K562 (cell line): Measurements from ENCODE around the gene LTO1. TPM values are rescaled to one million over a fixed set of nuclear protein-coding genes. Genes with fewer than 3 reads are reported as not detected.

ENCODE experiments used
- ARID1B ChIP-seq: fragments of 450-650 bp; IDR thresholded peaks from 2 replicates; pipeline ENCODE4 v1.6.1; 2016; ENCODE audit warnings: antibody characterized with exemption, mild to moderate bottlenecking, inconsistent platforms
- BACH1 ChIP-seq: fragments of 200-800 bp; sonication (Bioruptor generic); IDR thresholded peaks from 2 replicates; pipeline ENCODE4 v1.6.1; 2016; ENCODE audit warnings: missing genetic modification characterization, missing compliant biosample characterization
- BCOR ChIP-seq: fragments of 450-650 bp; IDR thresholded peaks from 2 replicates; pipeline ENCODE4 v1.6.1; 2016
- C11orf30 ChIP-seq: fragments of 450-650 bp; IDR thresholded peaks from 2 replicates; pipeline ENCODE4 v1.6.1; 2016; ENCODE audit warnings: low read depth, mild to moderate bottlenecking
- DPF2 ChIP-seq: fragments of 450-650 bp; IDR thresholded peaks from 2 replicates; pipeline ENCODE4 v1.6.1; 2016
- E2F6 ChIP-seq, 2 experiments: IDR thresholded peaks; 2 replicates each; pipeline ENCODE4 v1.6.1; 2011; ENCODE audit warnings: borderline replicate concordance in 1 of 2, control low read depth in 1 of 2, low read depth in 1 of 2, low read length in 1 of 2, mild to moderate bottlenecking in 1 of 2, mixed read lengths in 1 of 2, moderate library complexity in 1 of 2; ENCODE audit not compliant: insufficient read depth in 1 of 2, insufficient read length in 1 of 2, poor library complexity in 1 of 2, severe bottlenecking in 1 of 2; ENCODE audit errors: extremely low read depth in 1 of 2
- JUND ChIP-seq, 2 experiments: IDR thresholded peaks; 2 replicates in 1 of 2; 3 replicates in 1 of 2; pipeline ENCODE4 v1.6.1; 2011; ENCODE audit warnings: borderline replicate concordance in 2 of 2, low read depth in 2 of 2, low read length in 2 of 2, improper control_type of control experiment in 1 of 2, missing biosample characterization in 1 of 2, missing genetic modification characterization in 1 of 2, missing genetic modification reagents in 1 of 2
- L3MBTL2 ChIP-seq: fragments of 450-650 bp; IDR thresholded peaks from 2 replicates; pipeline ENCODE4 v1.6.1; 2016; ENCODE audit warnings: mild to moderate bottlenecking, moderate library complexity
- MAFF ChIP-seq: IDR thresholded peaks from 2 replicates; pipeline ENCODE4 v1.6.1; 2012; ENCODE audit warnings: low read length, improper control_type of control experiment
- MAFK ChIP-seq: IDR thresholded peaks from 2 replicates; pipeline ENCODE4 v1.6.1; 2011; ENCODE audit warnings: low read length, improper control_type of control experiment
- MAX ChIP-seq: sonication (generic); formaldehyde crosslinking; IDR thresholded peaks from 2 replicates; pipeline ENCODE4 v1.9.0; 2022; ENCODE audit warnings: mild to moderate bottlenecking, missing genetic modification reagents
- MGA ChIP-seq: fragments of 450-650 bp; IDR thresholded peaks from 2 replicates; pipeline ENCODE4 v1.6.1; 2016; ENCODE audit warnings: mild to moderate bottlenecking, moderate library complexity
- NFE2 ChIP-seq: IDR thresholded peaks from 2 replicates; pipeline ENCODE4 v1.6.1; 2014; ENCODE audit warnings: antibody characterized with exemption, low read depth
- NFIC ChIP-seq: fragments of 450-650 bp; IDR thresholded peaks from 2 replicates; pipeline ENCODE4 v1.6.1; 2017; ENCODE audit warnings: mild to moderate bottlenecking, inconsistent platforms
- SMARCA4 ChIP-seq: fragments of 450-650 bp; IDR thresholded peaks from 2 replicates; pipeline ENCODE4 v1.6.1; 2016
- polyA plus RNA-seq, 8 experiments: library from polyadenylated mRNA; depleted of rRNA in 4 of 8; stranded (reverse) in 5 of 8; unstranded in 3 of 8; fragments of >200 nt; fragmentation: Nextera tagmentation in 2 of 8; fragmentation: Illumina TruSeq in 1 of 8; extraction: Ambion mirVana in 2 of 8; extraction: Trizol in 1 of 8; gene quantifications; 2 replicates each; pipeline versions ENCODE4 v1.2.1 to v1.2.3, GENCODE V29; 2011 to 2014; ENCODE audit warnings: inconsistent platforms in 1 of 8, missing spikeins in 1 of 8
- total RNA-seq, 7 experiments: library from RNA; depleted of rRNA in 6 of 7; stranded (reverse); fragments of >200 nt in 6 of 7; fragmentation: Illumina TruSeq in 2 of 7; extraction: Trizol in 2 of 7; gene quantifications; 2 replicates each; pipeline versions ENCODE4 v1.2.1 to v1.2.3, GENCODE V29; 2011 to 2021; ENCODE audit warnings: low replicate concordance in 1 of 7

Gene LTO1
- total and polyA plus RNA-seq, 9 of the 15 experiments (the other 6 are each of a cell fraction or from before 2014, with no cell fraction given) = 2.6 to 43.4 (median 19.1) TPM

GRCh38 chr11:69687969-69688771, 13.0 kb upstream of the LTO1 start (continued):
- TF ChIP-seq MGA (peak; percentile 32; the same call in 1 of the 2 replicates), C11orf30 (peak; percentile 86), MAX (CRISPR knock-in tag) (peak; percentile 63), E2F6 (IDR thresholded peaks at IDR 0.05; ENCODE audit: borderline replicate concordance in 1 of 2, extremely low read depth in 1 of 2, insufficient read depth in 1 of 2, insufficient read length in 1 of 2, low read depth in 1 of 2, low read length in 1 of 2, poor library complexity in 1 of 2, severe bottlenecking in 1 of 2) (peak in 1 of 2 experiments; percentile 36), MAFF (peak; percentile 89), L3MBTL2 (peak; percentile 65), DPF2 (peak; percentile 58; the same call in 1 of the 2 replicates), ARID1B (peak; percentile 38; the same call in 1 of the 2 replicates), MAFK (peak; percentile 81), SMARCA4 (peak; percentile 47; the same call in 1 of the 2 replicates), NFIC (peak; percentile 30; the same call in 1 of the 2 replicates), JUND (IDR thresholded peaks at IDR 0.05; ENCODE audit: borderline replicate concordance, low read depth, low read length) (peak; percentile 47; the same call in 1 of the 2 replicates), JUND (tag; IDR thresholded peaks at IDR 0.05; ENCODE audit: borderline replicate concordance, low read depth, low read length) (peak; percentile 59; the same call in 2 of the 3 replicates), BACH1 (tag) (peak; percentile 49; the same call in 1 of the 2 replicates), BCOR (0 out of 2 replicates have a peak, but pooled peaks have one; percentile 22), NFE2 (peak; percentile 89)
